GM10248 (cell line): Measurements from ENCODE around the gene KLHDC7B.

Experiments
- CTCF ChIA-PET: fragments of 300-600 bp; sonication (Branson Sonifier 250); formaldehyde crosslinking; extraction: SDS; loops from one replicate; lab custom pipeline; 2021; ENCODE audit warnings: antibody characterized with exemption; lab: Yijun Ruan, JAX
- POLR2A ChIA-PET: fragments of 350-650 bp; sonication (Branson Sonifier 250); formaldehyde crosslinking; extraction: SDS; loops from one replicate; lab custom pipeline; 2020; ENCODE audit warnings: antibody characterized with exemption; lab: Yijun Ruan, JAX
- DNase-seq: peaks from one replicate; pipeline ENCODE4 v3.0.0; 2012; ENCODE audit errors: extremely low spot score
- TF ChIP-seq, protein P1 (sequence below): IDR thresholded peaks from 2 replicates; pipeline ENCODE4 v1.5.1; 2012; ENCODE audit warnings: mild to moderate bottlenecking, low read depth; ENCODE audit errors: extremely low read depth, missing control alignments, control extremely low read depth

Gene KLHDC7B

GRCh38 chr22:50561401-50562358 lies 16.0 kb downstream of the KLHDC7B start:
- no peak for DNase-seq
- ChIA-PET POLR2A (no interaction called here), CTCF (interaction anchor here (2.2 kb wide), 2 partner anchors 9 to 13 kb away, joined by 6 to 7 read pairs; no protein-coding TSS in a partner anchor)
- TF ChIP-seq, protein P1, sequence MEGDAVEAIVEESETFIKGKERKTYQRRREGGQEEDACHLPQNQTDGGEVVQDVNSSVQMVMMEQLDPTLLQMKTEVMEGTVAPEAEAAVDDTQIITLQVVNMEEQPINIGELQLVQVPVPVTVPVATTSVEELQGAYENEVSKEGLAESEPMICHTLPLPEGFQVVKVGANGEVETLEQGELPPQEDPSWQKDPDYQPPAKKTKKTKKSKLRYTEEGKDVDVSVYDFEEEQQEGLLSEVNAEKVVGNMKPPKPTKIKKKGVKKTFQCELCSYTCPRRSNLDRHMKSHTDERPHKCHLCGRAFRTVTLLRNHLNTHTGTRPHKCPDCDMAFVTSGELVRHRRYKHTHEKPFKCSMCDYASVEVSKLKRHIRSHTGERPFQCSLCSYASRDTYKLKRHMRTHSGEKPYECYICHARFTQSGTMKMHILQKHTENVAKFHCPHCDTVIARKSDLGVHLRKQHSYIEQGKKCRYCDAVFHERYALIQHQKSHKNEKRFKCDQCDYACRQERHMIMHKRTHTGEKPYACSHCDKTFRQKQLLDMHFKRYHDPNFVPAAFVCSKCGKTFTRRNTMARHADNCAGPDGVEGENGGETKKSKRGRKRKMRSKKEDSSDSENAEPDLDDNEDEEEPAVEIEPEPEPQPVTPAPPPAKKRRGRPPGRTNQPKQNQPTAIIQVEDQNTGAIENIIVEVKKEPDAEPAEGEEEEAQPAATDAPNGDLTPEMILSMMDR = no peak

DNA sequence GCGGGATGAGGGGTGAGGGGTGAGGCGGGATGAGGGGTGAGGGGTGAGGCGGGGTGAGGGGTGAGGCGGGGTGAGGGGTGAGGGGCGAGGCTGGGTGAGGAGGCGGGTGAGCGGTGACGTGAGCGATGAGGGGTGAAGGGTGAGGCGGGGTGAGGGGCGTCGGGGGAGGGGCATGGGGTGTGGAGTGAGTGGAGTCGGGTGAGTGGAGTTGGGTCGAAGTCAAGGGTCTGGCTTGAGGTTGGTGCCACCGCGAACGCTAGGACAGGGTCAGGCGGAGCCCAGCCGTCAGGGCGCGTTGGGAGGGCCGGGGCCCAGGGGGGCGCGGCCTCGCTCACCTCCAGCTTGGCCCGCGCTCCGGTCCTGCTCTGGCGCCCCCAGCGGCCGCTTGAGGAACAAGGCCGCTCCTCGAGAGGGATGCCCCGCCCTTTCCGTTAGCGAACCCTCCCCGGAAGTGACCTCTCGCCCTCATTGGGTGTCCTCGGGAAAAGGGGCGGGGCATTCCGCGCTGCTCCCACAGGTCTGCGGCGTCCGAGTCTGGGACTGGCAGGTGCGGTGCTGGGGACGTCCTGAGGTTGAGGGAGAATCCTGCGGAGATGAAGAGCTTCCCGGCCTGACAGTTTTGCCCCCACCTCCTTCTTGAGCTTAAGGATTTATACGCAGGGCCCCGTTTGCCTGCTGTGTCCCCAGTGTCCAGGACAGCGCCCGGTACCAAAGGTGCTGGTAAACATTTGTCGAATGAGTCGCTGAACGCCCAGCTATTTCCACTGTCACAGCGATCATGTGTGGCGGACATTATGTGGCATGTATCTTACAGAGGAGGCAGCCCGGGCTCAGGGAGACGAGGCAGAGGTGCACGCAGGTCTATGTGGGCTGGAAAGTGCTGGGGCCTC lies 17.1 kb downstream of the KLHDC7B start, which contains the start of gene SYCE3:
Gene SYCE3, minus strand, starts transcription at position 397 of the 890 bp plus-strand sequence. CDS start 6,514 bp downstream, outside the sequence.
- TF ChIP-seq, protein P1 = peak; percentile 85
- ChIA-PET POLR2A (interaction anchor here (0.6 to 1.3 kb wide), 4 partner anchors 14 to 55 kb away, joined by 3 to 6 read pairs (median 4); partner anchors contain the start of genes CPT1B, LMF2 and NCAPH2), CTCF (interaction anchor here (0.6 to 5.2 kb wide), 30 partner anchors 10 to 323 kb away, joined by 3 to 68 read pairs (median 4); partner anchors contain the start of genes ARSA, CHKB, CPT1B and KLHDC7B)
- DNase-seq = peak; percentile 98

DNA sequence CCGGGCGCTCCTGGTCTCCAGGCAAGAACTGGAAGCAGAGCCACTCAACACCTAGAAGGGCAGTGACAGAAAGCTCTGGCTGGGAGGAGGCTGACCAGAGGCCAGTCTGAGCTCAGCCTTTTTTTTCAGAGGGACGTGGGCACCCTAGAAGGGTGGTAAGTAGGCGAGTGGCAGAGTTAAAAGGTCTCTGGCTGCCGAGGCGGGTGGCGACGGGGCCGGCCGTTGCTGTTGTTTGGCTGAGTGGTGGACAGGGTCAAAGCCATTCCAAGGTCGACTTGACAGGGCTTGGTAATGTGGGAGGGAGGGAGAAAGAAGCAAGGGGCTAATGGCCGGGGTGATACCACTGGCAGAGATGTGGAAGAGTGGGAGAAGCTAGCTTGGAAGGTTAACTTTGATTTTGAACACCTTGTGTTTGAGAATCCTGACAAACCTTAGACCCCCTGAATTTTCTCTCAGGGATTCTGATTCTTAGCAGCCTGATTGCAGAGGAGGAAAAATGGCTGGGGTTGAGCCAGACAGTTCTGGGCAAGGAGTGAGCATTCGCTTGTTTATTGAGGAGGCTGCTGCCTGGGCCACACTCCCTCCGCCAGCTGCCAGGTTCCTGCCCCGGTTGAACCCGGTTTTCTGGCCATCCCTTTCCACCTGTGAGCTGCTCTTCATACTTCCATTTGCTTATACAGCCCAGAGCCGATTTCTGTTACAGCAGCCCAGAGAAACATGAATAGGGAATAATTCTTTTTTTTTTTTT lies 17.9 kb downstream of the KLHDC7B start:
- no peak for DNase-seq
- CTCF ChIA-PET = interaction anchor here (0.8 to 5.2 kb wide), 26 partner anchors 9 to 324 kb away, joined by 3 to 68 read pairs (median 4); partner anchors contain the start of genes ARSA, CHKB, CPT1B and KLHDC7B
- TF ChIP-seq, protein P1 = no peak
- POLR2A ChIA-PET = interaction anchor here (0.6 to 1.3 kb wide), 6 partner anchors 13 to 696 kb away, joined by 3 to 6 read pairs (median 4); partner anchors contain the start of genes CPT1B, LMF2 and NCAPH2

- TF ChIP-seq, protein P1 = no peak
- DNase-seq = no peak
- CTCF ChIA-PET = interaction anchor here (0.9 to 5.2 kb wide), 10 partner anchors 8 to 62 kb away, joined by 3 to 68 read pairs (median 10); partner anchors contain the start of genes CHKB, CPT1B, LMF2 and NCAPH2
- POLR2A ChIA-PET = interaction anchor here (0.6 to 1.0 kb wide), 3 partner anchors 14 to 697 kb away, joined by 3 to 4 read pairs (median 4); no protein-coding TSS in a partner anchor
These were observed 18.6 kb downstream of the KLHDC7B start for GRCh38 chr22:50564289-50564688.

- TF ChIP-seq, protein P1 = no peak
- no peak for DNase-seq
- ChIA-PET POLR2A (no interaction called here), CTCF (interaction anchor here (1.7 kb wide), 1 partner anchor 10 kb away, joined by 5 read pairs; no protein-coding TSS in a partner anchor)
These were observed 22.1 kb downstream of the KLHDC7B start for GRCh38 chr22:50567721-50568252.
